ENCODE results near the gene CD274.

DNA sequence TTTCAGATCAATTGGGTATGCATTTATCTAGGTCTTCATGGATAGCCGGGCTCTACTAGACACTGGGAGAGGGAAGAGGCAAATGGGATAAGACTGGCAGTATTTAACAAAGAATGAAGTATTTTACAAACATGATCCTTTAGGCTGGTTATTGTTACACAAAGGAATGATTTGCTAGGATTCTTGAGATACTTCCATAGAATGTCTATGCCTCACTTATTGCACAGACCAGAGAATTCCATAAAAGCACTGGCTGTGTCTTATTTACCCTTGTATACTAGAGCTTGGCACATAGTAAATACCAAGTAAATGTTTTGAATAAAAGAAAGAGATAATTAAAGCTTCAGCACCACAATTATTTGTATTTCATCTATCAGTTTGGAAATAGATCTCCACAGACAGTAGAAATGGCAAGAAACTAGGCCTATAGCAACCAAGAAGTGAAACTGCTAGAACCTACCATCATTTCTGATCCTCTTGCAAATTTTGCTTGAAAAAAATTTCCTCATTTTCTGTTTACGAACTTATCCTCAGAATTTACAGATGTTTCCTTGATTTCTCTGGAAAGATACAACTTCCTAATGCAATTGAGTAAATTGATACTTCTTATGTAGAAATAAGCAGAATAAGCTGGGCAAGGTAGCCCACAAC is 63.7 kb downstream of the CD274 start:
- TF ChIP-seq, protein P1, sequence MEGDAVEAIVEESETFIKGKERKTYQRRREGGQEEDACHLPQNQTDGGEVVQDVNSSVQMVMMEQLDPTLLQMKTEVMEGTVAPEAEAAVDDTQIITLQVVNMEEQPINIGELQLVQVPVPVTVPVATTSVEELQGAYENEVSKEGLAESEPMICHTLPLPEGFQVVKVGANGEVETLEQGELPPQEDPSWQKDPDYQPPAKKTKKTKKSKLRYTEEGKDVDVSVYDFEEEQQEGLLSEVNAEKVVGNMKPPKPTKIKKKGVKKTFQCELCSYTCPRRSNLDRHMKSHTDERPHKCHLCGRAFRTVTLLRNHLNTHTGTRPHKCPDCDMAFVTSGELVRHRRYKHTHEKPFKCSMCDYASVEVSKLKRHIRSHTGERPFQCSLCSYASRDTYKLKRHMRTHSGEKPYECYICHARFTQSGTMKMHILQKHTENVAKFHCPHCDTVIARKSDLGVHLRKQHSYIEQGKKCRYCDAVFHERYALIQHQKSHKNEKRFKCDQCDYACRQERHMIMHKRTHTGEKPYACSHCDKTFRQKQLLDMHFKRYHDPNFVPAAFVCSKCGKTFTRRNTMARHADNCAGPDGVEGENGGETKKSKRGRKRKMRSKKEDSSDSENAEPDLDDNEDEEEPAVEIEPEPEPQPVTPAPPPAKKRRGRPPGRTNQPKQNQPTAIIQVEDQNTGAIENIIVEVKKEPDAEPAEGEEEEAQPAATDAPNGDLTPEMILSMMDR (IDR thresholded peaks at IDR 0.05; ENCODE audit: insufficient read depth, low read depth, low read length), result no peak
- no peak for TF ChIP-seq EZH2 (IDR thresholded peaks at IDR 0.05; ENCODE audit: insufficient read depth, low read length)
